Activated CD4-positive, CD25-positive, alpha-beta regulatory T cell (primary cell): ENCODE measurements around the gene RHBDD2.

Source experiments
- DNase-seq, 4 experiments: peaks; one replicate each; lab custom pipeline; 2025; lab: John Stamatoyannopoulos, UW

The RHBDD2 gene

GRCh38 chr7:75920431-75921161 lies 41.8 kb downstream of the RHBDD2 start:
- peak in 1 of 4 experiments; percentile 12 for DNase-seq

- DNase-seq, result no peak
Observed at GRCh38 chr7:75921479-75921878, 42.6 kb downstream of the RHBDD2 start.

- no peak for DNase-seq
Observed at GRCh38 chr7:75922966-75923603, 44.3 kb downstream of the RHBDD2 start.

GRCh38 chr7:75924256-75924655 lies 45.4 kb downstream of the RHBDD2 start:
- no peak for DNase-seq

GRCh38 chr7:75924889-75925288 lies 46.1 kb downstream of the RHBDD2 start:
- DNase-seq, result no peak

GRCh38 chr7:75925717-75926435 lies 47.0 kb downstream of the RHBDD2 start:
- no peak for DNase-seq

- peak in 1 of 4 experiments; percentile 6 for DNase-seq
Observed at GRCh38 chr7:75928568-75928914, 49.7 kb downstream of the RHBDD2 start.

- DNase-seq, result no peak
Observed at GRCh38 chr7:75931680-75932079, 52.8 kb downstream of the RHBDD2 start.

GRCh38 chr7:75937958-75938786 lies 59.3 kb downstream of the RHBDD2 start:
- no peak for DNase-seq
